Cerebellar cortex (tissue), 1 donor: ENCODE data around the gene ALG12.
"Not testable (repeated sequence)": the region's sequence is repeated elsewhere in the genome, so short reads cannot be mapped to it uniquely, and the experiment has no call there.

Experiments
- DNase-seq: peaks from one replicate; pipeline ENCODE4 v3.0.0-alpha.2; 2015; ENCODE audit warnings: low spot score

Gene ALG12

GRCh38 chr22:49866646-49867045, 51.6 kb downstream of the ALG12 start:
- no peak for DNase-seq

GRCh38 chr22:49866134-49866533, 52.1 kb downstream of the ALG12 start:
- no peak for DNase-seq

GRCh38 chr22:49865156-49865555, 53.1 kb downstream of the ALG12 start:
- DNase-seq = no peak

DNA sequence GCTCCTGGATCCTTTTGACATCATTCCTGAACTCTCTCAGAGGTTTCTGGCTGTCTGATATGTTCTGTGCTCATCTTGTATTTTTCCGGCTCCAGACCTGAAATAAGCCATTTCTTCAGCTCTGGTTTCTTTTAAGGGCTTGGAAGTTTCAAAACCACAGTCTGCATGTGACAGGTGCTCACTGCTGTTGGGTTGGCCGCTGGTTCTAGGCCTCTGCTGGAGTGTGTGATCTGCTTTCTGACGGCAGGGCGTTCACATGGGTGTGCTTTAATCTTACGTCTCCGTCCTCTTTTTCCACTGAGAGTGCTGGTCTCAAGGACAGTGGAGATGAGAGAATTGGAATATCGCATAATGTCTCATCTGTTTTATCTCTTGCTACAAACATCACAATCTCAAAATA, 54.3 kb downstream of the ALG12 start:
- no peak for DNase-seq

GRCh38 chr22:49862496-49862776, 55.8 kb downstream of the ALG12 start:
- no peak for DNase-seq

DNA sequence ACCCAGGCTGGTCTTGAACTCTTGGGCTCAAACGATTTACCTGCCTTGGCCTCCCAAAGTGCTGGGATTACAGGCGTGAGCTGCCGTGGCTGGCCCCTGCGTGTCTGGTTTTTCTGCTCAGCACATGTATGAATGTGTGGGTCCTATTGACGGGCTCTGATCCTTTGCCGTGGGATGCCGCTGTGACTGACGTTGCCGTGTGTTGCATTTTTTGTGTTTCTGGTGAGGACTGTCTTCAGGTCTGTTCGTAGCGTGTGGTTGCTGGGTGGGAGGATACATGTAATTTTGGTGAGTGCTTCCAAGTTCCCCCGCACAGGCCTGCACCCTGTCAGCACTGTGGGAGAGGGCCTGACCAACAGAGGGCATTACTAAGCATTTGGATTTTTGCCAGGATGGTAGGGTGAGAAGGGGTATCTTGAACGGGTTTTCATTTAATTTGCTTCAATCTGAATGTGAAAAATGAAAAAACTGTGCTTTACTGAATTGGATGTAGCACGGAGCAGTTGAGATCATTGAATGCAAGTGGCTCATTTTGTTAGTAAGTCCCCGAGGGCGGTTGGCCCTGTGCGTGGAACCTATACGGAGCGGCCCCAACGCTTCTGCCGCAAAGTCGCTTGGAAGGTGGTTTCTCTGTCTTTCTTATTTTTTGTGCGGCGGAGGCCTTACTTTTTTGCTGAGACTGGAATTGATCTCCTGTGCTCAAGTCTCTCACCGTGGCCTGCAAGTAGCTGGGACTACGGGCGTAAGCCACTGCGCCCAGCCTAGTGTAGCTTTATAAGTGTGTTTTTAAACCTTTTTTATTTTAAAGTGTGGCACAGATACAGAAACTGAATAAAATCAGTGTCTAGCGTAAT, 56.4 kb downstream of the ALG12 start:
- DNase-seq = no peak

- DNase-seq = no peak
These were observed 59.4 kb downstream of the ALG12 start for GRCh38 chr22:49858827-49859226.

GRCh38 chr22:49856766-49857618, 61.2 kb downstream of the ALG12 start:
- DNase-seq = no peak

DNA sequence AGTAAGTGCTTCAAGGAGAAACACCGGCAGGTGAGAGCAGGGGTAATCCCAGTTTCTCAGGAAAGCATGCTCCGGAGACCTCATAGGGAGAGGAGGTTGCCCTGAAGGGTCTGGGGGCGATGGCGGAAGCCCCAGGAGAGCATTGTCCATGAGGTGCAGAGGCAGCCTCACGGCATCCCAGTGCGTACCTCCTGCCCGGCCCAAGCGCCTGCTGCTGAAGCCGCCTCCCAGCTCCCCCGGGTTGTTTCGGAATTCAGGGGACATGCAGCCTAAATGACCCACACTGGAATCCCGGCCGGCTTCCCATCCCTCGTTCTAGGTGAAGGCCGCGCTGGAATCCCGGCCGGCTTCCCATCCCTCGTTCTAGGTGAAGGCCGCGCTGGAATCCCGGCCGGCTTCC, 61.9 kb downstream of the ALG12 start:
- no peak for DNase-seq

DNA sequence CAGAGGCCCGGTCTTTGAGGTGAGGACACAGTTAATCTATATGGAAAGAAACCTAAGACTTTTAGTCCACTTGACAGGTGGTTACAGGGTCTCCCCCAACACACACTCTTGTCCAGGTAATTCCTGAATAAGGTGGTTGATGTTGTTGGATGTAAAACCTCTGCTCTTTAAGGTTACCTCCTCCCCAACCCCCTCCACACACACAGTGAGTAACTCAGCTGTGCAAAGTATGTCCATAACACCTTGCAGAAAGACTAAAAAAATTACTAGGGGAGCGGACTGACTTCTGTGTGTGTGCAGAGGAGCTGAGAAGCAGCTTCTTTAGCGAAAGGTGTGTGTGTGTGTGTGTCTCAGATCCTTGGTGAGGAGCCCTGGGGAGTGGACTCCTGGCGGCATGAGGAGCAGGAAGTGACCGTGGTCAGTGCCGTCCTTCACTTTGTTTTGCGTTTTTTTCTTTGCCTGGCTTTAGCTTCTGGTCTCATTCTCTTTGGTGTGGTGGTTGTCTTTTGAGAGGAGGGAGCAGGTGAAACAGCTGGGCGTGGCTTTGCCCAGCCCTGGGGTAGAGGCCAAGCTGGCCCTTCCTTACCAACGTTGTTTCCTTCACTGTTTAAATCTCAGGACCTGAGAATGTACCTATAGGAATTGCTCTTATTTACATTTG, 62.9 kb downstream of the ALG12 start:
- DNase-seq = no peak

GRCh38 chr22:49853981-49854831, 64.0 kb downstream of the ALG12 start:
- peak; percentile 25 for DNase-seq

GRCh38 chr22:49852898-49853894, 65.0 kb downstream of the ALG12 start, which contains the start of gene ZBED4:
Gene ZBED4, plus strand, starts transcription at chr22:49853844. Its CDS starts 29,819 bp downstream, at chr22:49883663.
- peak; percentile 94 for DNase-seq

GRCh38 chr22:49852568-49852897, 65.7 kb downstream of the ALG12 start:
- not testable (repeated sequence) for DNase-seq

DNA sequence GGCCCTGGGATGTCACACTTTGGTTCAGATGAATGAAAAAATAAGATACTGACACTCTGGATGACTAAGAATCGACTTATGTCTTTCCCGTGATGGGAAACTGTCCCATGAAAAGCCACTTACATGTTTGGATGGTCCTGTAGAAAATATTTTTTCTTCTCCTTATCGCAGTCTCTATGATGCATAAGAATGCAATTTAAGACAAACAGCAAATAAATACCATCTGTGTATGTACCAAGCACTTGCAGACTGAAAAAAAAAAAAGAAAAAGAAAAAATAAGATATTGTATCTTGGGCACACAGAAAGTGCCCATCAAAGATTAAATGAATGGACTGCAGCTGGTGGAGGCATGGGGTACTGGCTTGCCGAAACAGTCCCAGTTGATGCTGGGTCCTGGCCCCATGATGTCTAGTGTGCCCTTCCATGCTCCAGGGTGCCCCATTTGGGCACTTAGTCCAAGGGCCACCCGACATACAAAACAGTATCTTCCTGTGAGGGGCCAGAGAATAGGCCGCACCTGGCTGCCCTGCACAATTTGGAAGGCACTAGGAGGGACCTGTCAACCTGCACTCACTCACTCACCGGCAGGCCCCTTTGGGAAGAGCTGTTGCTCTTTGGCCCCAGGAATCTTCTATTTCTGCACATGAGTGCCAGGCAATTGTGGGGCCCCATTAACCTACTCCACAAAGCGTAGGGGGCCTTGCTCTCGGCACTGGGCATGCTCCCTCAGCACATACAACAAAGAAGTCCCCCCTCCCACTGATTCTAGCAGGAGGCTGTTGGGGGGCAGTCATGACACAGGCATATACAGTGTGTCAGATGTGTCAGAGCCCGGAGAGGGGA, 67.1 kb downstream of the ALG12 start:
- no peak for DNase-seq
